Rectal smooth muscle tissue (tissue), 1 donor: Measurements from ENCODE around the gene NAB2.

Experiments
- H3K27ac ChIP-seq: one replicate; pipeline ENCODE4 v1.7.0; 2013; ENCODE audit warnings: low read depth, low read length, inconsistent platforms
- H3K27me3 ChIP-seq: one replicate; pipeline ENCODE4 v1.7.0; 2013; ENCODE audit warnings: low read length; ENCODE audit not compliant: control insufficient read depth, insufficient read depth
- H3K36me3 ChIP-seq: one replicate; pipeline ENCODE4 v1.7.0; 2013; ENCODE audit warnings: low read length; ENCODE audit not compliant: control insufficient read depth, insufficient read depth
- H3K4me1 ChIP-seq: one replicate; pipeline ENCODE4 v1.7.0; 2013; ENCODE audit warnings: low read length; ENCODE audit not compliant: control insufficient read depth, insufficient read depth
- H3K4me3 ChIP-seq: one replicate; pipeline ENCODE4 v1.7.0; 2013; ENCODE audit warnings: low read length
- H3K9ac ChIP-seq: one replicate; pipeline ENCODE4 v1.7.0; 2013; ENCODE audit warnings: low read length

The NAB2 gene

GRCh38 chr12:57128519-57129247, 39.8 kb downstream of the NAB2 start:
- Histone ChIP-seq H3K27ac (peak overlapping the region; percentile 66), H3K36me3 (no peaks in the 10 kb centered on the region), H3K4me1 (peaks cover 10% of the 10 kb centered on the region), H3K27me3 (no peaks in the 10 kb centered on the region), H3K4me3 (peak overlapping the region; percentile 74), H3K9ac (peak overlapping the region; percentile 25)

- no peak overlapping the region for H3K9ac ChIP-seq
- peaks cover 12% of the 10 kb centered on the region for H3K4me1 ChIP-seq
- peak overlapping the region; percentile 74 for H3K4me3 ChIP-seq
- no peaks in the 10 kb centered on the region for H3K27me3 ChIP-seq
- H3K36me3 ChIP-seq: no peaks in the 10 kb centered on the region
- H3K27ac ChIP-seq: peak overlapping the region; percentile 66
Observed at GRCh38 chr12:57129321-57129842, 40.5 kb downstream of the NAB2 start.

- peak overlapping the region; percentile 74 for H3K4me3 ChIP-seq
- H3K27me3 ChIP-seq: no peaks in the 10 kb centered on the region
- H3K27ac ChIP-seq: peak overlapping the region; percentile 66
- H3K9ac ChIP-seq: no peak overlapping the region
- H3K4me1 ChIP-seq: peaks cover 12% of the 10 kb centered on the region
- H3K36me3 ChIP-seq: no peaks in the 10 kb centered on the region
Observed at GRCh38 chr12:57129889-57130288, 41.0 kb downstream of the NAB2 start.

GRCh38 chr12:57130941-57131340, 42.0 kb downstream of the NAB2 start:
- Histone ChIP-seq H3K4me3 (peak overlapping the region; percentile 43), H3K9ac (no peak overlapping the region), H3K27ac (peak overlapping the region; percentile 33), H3K36me3 (no peaks in the 10 kb centered on the region), H3K4me1 (peaks cover 20% of the 10 kb centered on the region), H3K27me3 (no peaks in the 10 kb centered on the region)

DNA sequence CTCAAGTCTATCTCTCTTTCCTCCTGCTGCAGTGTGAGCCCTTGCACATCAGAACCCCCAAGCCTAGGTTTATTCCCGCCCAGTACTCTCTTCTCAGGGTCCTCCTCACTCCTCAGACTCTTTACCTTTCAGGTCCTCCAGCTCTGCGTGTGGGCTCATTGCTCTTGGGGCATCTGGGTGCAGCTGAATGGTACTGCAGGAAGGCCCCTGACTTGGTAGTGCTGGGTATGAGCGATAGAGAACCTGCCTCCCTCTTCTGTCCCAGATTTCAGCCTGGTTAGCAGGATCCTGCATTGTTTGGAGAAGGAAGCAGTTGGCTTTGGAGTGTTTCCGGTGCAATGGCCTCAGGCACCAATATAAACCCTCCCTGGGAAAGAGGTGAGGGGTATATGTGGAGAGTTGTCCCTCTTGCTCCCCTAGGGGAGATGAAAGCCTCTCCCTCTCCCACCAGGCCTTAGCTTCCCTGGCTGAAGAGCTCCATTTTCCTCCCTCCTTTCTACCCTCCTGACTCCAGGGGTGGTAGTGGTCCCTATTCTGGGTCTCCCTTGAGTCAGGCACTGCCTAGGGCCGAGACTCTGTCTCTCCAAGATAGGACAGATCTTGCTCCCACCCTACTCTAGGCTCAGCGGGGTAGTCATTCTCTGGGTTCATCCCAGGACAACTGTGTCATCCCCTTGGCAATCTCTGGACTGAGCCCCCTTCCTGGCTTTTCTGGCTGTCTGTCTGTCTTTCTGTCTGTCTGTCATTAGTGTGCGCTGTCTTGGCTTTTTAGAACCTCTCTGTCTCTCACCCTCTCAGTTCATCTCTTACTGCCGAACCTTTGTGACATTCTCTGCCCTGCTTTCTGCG, 43.2 kb downstream of the NAB2 start:
- Histone ChIP-seq H3K4me3 (no peak overlapping the region), H3K27me3 (no peaks in the 10 kb centered on the region), H3K4me1 (peaks cover 20% of the 10 kb centered on the region), H3K36me3 (no peaks in the 10 kb centered on the region), H3K27ac (peak overlapping the region; percentile 11), H3K9ac (no peak overlapping the region)

GRCh38 chr12:57133013-57133569, 44.2 kb downstream of the NAB2 start:
- Histone ChIP-seq H3K27ac (peak overlapping the region; percentile 22), H3K4me1 (peaks cover 20% of the 10 kb centered on the region), H3K36me3 (no peaks in the 10 kb centered on the region), H3K4me3 (no peak overlapping the region), H3K27me3 (no peaks in the 10 kb centered on the region), H3K9ac (no peak overlapping the region)

DNA sequence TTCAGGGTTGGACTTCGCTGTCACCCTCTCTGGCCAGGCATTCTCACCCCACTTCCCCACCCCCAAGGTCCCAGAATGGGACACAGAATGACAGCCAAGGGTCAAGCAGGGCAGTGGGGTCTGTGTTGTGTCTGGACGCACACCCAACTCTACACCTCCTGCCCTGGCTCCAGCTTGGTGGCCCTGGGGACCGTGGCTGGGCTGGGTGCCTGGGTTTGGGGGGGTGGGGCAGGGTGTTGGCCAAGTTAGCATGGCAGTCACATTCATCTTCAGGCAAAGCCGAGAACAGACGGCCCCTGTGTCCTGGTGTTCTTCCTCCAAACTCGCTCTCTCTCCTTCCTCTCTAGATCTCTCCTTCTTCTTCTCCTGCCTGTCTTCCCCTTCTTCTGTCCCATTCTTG, 45.0 kb downstream of the NAB2 start:
- H3K27ac ChIP-seq: no peak overlapping the region
- peak overlapping the region; percentile 26 for H3K4me3 ChIP-seq
- no peak overlapping the region for H3K9ac ChIP-seq
- no peaks in the 10 kb centered on the region for H3K36me3 ChIP-seq
- peaks cover 20% of the 10 kb centered on the region for H3K4me1 ChIP-seq
- H3K27me3 ChIP-seq: no peaks in the 10 kb centered on the region

GRCh38 chr12:57134949-57135348, 46.0 kb downstream of the NAB2 start:
- Histone ChIP-seq H3K36me3 (peaks cover 4% of the 10 kb centered on the region), H3K9ac (no peak overlapping the region), H3K27me3 (no peaks in the 10 kb centered on the region), H3K27ac (peak overlapping the region; percentile 69), H3K4me1 (peaks cover 20% of the 10 kb centered on the region), H3K4me3 (no peak overlapping the region)

DNA sequence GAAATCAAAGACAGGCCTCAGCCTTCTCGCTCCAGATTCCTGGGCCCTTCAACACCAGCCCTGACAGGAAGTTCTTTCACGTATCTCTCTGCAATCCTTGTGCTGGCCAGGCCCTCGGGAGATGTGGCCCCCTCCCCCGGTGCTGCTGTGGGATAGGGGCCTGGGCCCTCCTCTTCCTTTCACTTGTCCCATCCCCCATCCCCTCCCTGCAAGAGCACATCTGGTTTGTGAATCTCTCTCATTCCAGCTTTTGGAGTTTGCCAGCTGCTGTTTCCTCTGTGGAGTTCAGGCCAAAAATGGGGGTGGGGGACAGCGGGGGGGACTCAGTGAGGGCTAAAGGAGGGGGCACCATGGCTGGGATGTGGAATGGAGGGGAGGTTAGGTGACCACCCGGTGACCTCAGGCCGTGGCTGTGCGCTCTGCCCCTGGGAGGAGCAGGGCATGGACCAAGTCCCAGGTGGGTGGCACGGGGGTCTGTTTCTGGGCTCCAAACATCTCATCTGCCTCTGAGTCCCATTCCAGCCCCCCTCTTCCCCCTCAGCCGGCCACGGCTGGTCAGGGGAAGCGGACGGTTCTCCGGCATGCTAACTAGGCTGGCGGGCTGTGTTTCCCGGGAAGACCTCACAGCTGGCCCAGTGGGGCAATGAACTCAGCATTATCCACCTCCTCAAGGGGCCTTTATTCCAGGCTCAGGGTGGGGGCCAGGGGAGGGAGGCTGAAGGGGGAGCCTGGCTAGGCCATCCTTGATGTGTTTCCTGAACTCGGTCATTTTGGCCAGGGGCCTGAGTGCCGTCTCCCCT, 46.8 kb downstream of the NAB2 start:
- peaks cover 20% of the 10 kb centered on the region for H3K4me1 ChIP-seq

GRCh38 chr12:57138526-57139272, 49.8 kb downstream of the NAB2 start:
- Histone ChIP-seq H3K27me3 (no peaks in the 10 kb centered on the region), H3K4me3 (no peak overlapping the region), H3K36me3 (peaks cover 20% of the 10 kb centered on the region), H3K4me1 (peaks cover 10% of the 10 kb centered on the region), H3K27ac (no peak overlapping the region), H3K9ac (no peak overlapping the region)

More for the DNA sequence above, 46.8 kb downstream of the NAB2 start:
- no peaks in the 10 kb centered on the region for H3K27me3 ChIP-seq
- H3K4me3 ChIP-seq: no peak overlapping the region
- peaks cover 4% of the 10 kb centered on the region for H3K36me3 ChIP-seq
- H3K9ac ChIP-seq: no peak overlapping the region
- peak overlapping the region; percentile 69 for H3K27ac ChIP-seq

DNA sequence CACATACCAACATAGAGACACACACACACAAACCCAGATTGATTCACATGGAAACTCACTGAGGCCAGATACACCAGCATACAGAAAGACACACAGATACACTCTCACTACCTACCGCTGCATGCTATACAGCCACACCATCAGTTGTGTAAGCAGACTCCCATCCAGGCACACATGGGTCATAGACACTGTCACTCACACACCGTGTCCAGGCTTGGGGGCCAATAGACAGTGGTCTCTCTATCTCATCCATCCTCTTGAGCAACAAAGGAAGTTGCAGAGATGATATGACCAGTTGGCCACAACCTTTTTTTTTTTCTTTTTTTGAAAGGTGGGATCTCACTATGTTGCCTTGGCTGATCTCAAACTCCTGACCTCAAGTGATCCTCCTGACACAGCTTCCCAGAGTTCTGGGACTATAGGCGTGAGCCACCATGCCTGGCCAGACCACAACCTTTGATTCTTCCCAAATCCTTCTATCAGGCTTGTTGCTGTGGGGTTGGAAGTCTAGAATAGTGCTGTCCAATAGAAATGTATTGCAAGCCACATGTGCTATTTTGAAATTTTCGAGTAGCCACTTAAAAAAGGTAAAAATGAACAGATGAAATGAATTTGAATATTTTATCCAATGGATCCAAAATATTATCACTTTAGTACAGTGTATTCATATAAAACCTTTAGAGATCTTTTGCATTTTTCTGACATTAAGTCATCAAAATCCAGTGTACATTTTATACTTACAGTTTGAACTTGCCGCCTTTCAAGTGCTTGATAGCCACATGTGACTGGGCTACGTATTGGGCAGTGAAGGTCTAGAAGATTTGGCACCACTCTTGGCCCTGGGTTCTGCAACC, 51.1 kb downstream of the NAB2 start:
- H3K27ac ChIP-seq: no peak overlapping the region
- peaks cover 8% of the 10 kb centered on the region for H3K4me1 ChIP-seq
- no peaks in the 10 kb centered on the region for H3K27me3 ChIP-seq
- no peak overlapping the region for H3K4me3 ChIP-seq
- peaks cover 25% of the 10 kb centered on the region for H3K36me3 ChIP-seq
- no peak overlapping the region for H3K9ac ChIP-seq
